HG03457 (cell line): ENCODE results near the gene SDK1.
"Not testable (repeated sequence)": the region's sequence is repeated elsewhere in the genome, so short reads cannot be mapped to it uniquely, and the experiment has no call there.

Source experiments
- ATAC-seq: cut with Tn5 transposase; IDR thresholded peaks from one replicate; pipeline ENCODE4 v1.9.1; 2021; ENCODE audit warnings: moderate number of reproducible peaks; ENCODE audit not compliant: unreplicated experiment

The SDK1 gene

GRCh38 chr7:4308205-4308590 lies 1007.1 kb downstream of the SDK1 start:
- no peak for ATAC-seq

- not testable (repeated sequence) for ATAC-seq
These were observed 1012.9 kb downstream of the SDK1 start for GRCh38 chr7:4313911-4314310.

GRCh38 chr7:4314316-4314715 lies 1013.3 kb downstream of the SDK1 start:
- ATAC-seq = not testable (repeated sequence)
